Measurements from ENCODE around the gene UNKL.

UNKL gene

DNA sequence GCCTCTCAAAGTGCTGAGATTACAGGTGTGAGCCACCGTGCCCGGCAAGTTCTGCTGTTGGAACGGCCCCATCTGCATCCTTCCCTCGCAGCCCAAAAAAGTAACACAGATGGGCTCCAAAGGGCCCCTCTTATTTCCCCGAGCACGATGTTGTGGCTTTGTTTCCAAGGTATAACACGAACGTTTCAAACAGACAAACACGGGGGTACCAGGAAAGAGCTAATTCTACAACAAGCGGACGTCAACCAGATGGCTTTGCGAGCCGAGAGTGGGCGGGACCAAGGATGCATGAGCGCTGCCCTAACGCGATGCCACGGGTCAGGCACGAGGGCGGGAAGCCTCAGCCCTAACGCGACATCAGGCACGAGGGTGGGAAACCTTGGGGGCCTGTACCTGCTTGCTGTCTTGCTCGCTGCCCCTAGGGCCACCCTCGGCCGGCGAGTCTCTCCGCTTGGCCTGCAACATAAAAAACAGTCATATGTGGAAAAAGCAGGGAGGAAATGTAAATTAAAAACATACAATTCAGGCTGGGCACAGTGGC, 24.2 kb downstream of the UNKL start:
- H3K4me2 ChIP-seq (ENCODE audit: low read depth, low read length, poor library complexity, severe bottlenecking), result no peak overlapping the region
- TF ChIP-seq EZH2phosphoT487 (conservative IDR thresholded peaks at IDR 0.05; ENCODE audit: low read length), result no peak
- TF ChIP-seq, protein P1, sequence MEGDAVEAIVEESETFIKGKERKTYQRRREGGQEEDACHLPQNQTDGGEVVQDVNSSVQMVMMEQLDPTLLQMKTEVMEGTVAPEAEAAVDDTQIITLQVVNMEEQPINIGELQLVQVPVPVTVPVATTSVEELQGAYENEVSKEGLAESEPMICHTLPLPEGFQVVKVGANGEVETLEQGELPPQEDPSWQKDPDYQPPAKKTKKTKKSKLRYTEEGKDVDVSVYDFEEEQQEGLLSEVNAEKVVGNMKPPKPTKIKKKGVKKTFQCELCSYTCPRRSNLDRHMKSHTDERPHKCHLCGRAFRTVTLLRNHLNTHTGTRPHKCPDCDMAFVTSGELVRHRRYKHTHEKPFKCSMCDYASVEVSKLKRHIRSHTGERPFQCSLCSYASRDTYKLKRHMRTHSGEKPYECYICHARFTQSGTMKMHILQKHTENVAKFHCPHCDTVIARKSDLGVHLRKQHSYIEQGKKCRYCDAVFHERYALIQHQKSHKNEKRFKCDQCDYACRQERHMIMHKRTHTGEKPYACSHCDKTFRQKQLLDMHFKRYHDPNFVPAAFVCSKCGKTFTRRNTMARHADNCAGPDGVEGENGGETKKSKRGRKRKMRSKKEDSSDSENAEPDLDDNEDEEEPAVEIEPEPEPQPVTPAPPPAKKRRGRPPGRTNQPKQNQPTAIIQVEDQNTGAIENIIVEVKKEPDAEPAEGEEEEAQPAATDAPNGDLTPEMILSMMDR (IDR thresholded peaks at IDR 0.05; ENCODE audit: insufficient read depth, low read length, poor library complexity, severe bottlenecking), result no peak
- H3K9ac ChIP-seq (ENCODE audit: low read length), result no peak overlapping the region

DNA sequence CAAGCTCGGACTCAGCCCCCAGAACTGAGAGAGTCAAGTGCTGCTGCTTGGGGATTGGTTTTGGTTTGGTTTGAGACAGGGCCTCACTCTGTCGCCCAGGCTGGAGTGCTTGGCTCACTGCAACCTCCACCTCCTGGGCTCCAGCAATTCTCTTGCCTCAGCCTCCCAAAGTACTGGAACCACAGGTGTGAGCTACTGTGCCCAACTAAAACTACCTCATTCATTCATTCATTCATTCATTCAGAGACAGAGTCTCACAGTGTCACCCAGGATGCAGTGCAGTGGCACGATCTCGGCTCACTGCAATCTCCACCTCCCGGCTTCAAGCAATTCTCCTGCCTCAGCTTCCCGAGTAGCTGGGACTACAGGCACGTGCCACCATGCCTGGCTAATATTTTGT, 24.7 kb downstream of the UNKL start:
- Histone ChIP-seq H3K4me2 (ENCODE audit: low read depth, low read length, poor library complexity, severe bottlenecking) (no peak overlapping the region), H3K4me3 (ENCODE audit: insufficient read depth, low read length, poor library complexity, severe bottlenecking) (no peak overlapping the region), H3F3A (ENCODE audit: insufficient read depth) (no peaks in the 10 kb centered on the region), H3K27ac (ENCODE audit: low read depth, low read length) (no peak overlapping the region), H3K9me2 (replicated peaks; ENCODE audit: insufficient read depth, low read length) (no peaks in the 10 kb centered on the region), H3K9me3 (ENCODE audit: insufficient read depth, low read length) (no peaks in the 10 kb centered on the region), H3K36me3 (ENCODE audit: low read length) (no peaks in the 10 kb centered on the region), H4K20me1 (ENCODE audit: low read depth, low read length) (no peaks in the 10 kb centered on the region), H2AFZ (ENCODE audit: low read depth, low read length, severe bottlenecking) (no peak overlapping the region), H3K27me3 (ENCODE audit: low read length) (no peaks in the 10 kb centered on the region), H3K9ac (ENCODE audit: low read length) (no peak overlapping the region), H3K79me2 (ENCODE audit: insufficient read depth, low read length) (no peaks in the 10 kb centered on the region)
- TF ChIP-seq EZH2phosphoT487 (conservative IDR thresholded peaks at IDR 0.05; ENCODE audit: low read length), result no peak
- TF ChIP-seq, protein P1 (IDR thresholded peaks at IDR 0.05; ENCODE audit: insufficient read depth, low read length, poor library complexity, severe bottlenecking), result no peak

More for the DNA sequence above, 24.2 kb downstream of the UNKL start:
- Histone ChIP-seq H4K20me1 (ENCODE audit: low read depth, low read length) (no peaks in the 10 kb centered on the region), H2AFZ (ENCODE audit: low read depth, low read length, severe bottlenecking) (no peak overlapping the region), H3K27ac (ENCODE audit: low read depth, low read length) (no peak overlapping the region), H3F3A (ENCODE audit: insufficient read depth) (no peaks in the 10 kb centered on the region), H3K9me2 (replicated peaks; ENCODE audit: insufficient read depth, low read length) (no peaks in the 10 kb centered on the region), H3K36me3 (ENCODE audit: low read length) (no peaks in the 10 kb centered on the region), H3K79me2 (ENCODE audit: insufficient read depth, low read length) (no peaks in the 10 kb centered on the region), H3K27me3 (ENCODE audit: low read length) (no peaks in the 10 kb centered on the region), H3K4me3 (ENCODE audit: insufficient read depth, low read length, poor library complexity, severe bottlenecking) (no peak overlapping the region), H3K9me3 (ENCODE audit: insufficient read depth, low read length) (no peaks in the 10 kb centered on the region)

DNA sequence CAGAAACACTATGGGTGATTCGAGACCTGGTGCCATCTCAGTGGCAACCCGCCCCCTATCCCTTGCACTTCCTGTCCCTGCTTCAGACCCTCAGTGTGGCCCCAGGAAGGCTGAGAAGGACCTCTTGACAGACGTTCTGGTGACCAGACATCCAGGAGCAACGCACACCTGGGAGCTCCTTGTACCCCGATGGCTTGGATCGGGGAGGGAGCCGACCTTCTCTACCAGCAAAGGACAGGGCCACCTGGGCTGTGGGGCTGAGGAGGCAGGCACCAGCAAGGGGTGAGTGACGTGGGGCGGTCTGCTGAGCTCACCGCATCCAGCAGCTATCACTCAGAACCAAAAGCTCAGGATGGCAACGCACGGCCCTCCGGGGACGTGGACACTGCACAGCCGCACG, 27.2 kb downstream of the UNKL start:
- no peaks in the 10 kb centered on the region for H3K9me2 ChIP-seq (replicated peaks; ENCODE audit: insufficient read depth, low read length)
- TF ChIP-seq EZH2phosphoT487 (conservative IDR thresholded peaks at IDR 0.05; ENCODE audit: low read length), result no peak
- TF ChIP-seq, protein P1 (IDR thresholded peaks at IDR 0.05; ENCODE audit: insufficient read depth, low read length, poor library complexity, severe bottlenecking), result no peak
- H3K9ac ChIP-seq (ENCODE audit: low read length), result no peak overlapping the region
- H3K27me3 ChIP-seq (ENCODE audit: low read length), result no peaks in the 10 kb centered on the region
- no peaks in the 10 kb centered on the region for H3K9me3 ChIP-seq (ENCODE audit: insufficient read depth, low read length)
- no peaks in the 10 kb centered on the region for H3K79me2 ChIP-seq (ENCODE audit: insufficient read depth, low read length)
- no peaks in the 10 kb centered on the region for H3F3A ChIP-seq (ENCODE audit: insufficient read depth)
- H3K27ac ChIP-seq (ENCODE audit: low read depth, low read length), result no peak overlapping the region
- no peak overlapping the region for H3K4me2 ChIP-seq (ENCODE audit: low read depth, low read length, poor library complexity, severe bottlenecking)
- no peaks in the 10 kb centered on the region for H3K36me3 ChIP-seq (ENCODE audit: low read length)
- no peaks in the 10 kb centered on the region for H4K20me1 ChIP-seq (ENCODE audit: low read depth, low read length)
- H2AFZ ChIP-seq (ENCODE audit: low read depth, low read length, severe bottlenecking), result no peak overlapping the region
- no peak overlapping the region for H3K4me3 ChIP-seq (ENCODE audit: insufficient read depth, low read length, poor library complexity, severe bottlenecking)
